Transverse colon (tissue), 4 donors: ENCODE measurements around the gene SPTBN5.

Experiments used
- POLR2AphosphoS5 ChIP-seq, 3 donors: sonication (generic); formaldehyde crosslinking; IDR thresholded peaks; one replicate each; pipeline ENCODE4 v1.6.1; 2016; ENCODE audit warnings: antibody characterized with exemption in 3 of 3
- TF ChIP-seq, protein P1 (sequence below), 5 experiments: fragments of 200-600 bp in 3 of 5; fragments of 450-650 bp in 2 of 5; sonication (generic) in 3 of 5; IDR thresholded peaks; 1 replicate in 2 of 5; 2 replicates in 3 of 5; pipeline ENCODE4 v1.5.1; 2016 to 2017; ENCODE audit warnings: antibody characterized with exemption in 5 of 5, inconsistent platforms in 3 of 5, mild to moderate bottlenecking in 2 of 5, moderate library complexity in 1 of 5

DNA sequence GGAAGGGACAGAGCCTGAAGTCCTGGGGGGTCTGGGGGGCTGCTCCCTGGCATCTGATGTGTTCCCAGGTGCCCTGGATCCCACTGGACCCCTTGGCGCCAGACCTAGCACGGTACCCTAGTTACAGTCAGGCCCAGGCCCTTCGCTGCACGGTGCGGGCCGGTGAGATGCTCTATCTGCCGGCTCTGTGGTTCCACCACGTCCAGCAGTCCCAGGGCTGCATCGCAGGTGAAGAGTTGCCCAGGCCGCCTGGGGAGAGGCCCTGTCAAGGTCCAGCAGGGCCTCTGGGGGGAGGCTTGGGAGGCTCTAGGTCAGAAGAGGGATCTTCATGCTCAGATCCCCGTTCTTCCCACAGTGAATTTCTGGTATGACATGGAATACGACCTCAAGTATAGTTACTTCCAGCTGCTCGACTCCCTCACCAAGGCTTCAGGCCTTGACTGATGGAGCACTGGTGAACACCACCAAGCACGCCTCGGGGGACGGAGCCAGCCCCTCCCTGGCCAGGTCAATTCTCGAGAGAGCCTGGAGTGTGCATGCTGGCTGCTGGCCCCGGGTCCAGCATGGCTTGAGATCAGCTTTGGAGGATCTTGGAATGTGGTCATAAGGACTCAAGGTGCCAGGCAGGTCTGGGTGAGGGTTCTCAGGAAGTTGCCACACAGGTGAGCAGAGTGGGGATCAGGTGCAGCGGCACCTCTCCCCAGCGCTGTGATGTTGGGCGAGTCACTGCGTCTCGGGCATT, 57.0 kb downstream of the SPTBN5 start:
- TF ChIP-seq, protein P1, sequence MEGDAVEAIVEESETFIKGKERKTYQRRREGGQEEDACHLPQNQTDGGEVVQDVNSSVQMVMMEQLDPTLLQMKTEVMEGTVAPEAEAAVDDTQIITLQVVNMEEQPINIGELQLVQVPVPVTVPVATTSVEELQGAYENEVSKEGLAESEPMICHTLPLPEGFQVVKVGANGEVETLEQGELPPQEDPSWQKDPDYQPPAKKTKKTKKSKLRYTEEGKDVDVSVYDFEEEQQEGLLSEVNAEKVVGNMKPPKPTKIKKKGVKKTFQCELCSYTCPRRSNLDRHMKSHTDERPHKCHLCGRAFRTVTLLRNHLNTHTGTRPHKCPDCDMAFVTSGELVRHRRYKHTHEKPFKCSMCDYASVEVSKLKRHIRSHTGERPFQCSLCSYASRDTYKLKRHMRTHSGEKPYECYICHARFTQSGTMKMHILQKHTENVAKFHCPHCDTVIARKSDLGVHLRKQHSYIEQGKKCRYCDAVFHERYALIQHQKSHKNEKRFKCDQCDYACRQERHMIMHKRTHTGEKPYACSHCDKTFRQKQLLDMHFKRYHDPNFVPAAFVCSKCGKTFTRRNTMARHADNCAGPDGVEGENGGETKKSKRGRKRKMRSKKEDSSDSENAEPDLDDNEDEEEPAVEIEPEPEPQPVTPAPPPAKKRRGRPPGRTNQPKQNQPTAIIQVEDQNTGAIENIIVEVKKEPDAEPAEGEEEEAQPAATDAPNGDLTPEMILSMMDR (IDR thresholded peaks at IDR 0.05) = no peak
- no peak for TF ChIP-seq POLR2AphosphoS5 (IDR thresholded peaks at IDR 0.05)
